SH-SY5Y (cell line): ENCODE data around the gene TPGS1.

Source experiments
- GATA2 ChIP-seq: IDR thresholded peaks from 2 replicates; pipeline ENCODE4 v1.6.1; 2011; ENCODE audit warnings: mild to moderate bottlenecking, low read depth, low read length
- GATA3 ChIP-seq: IDR thresholded peaks from 2 replicates; pipeline ENCODE4 v1.6.1; 2011; ENCODE audit warnings: low read depth, mild to moderate bottlenecking, low read length, moderate library complexity

- TF ChIP-seq GATA2 (no peak), GATA3 (no peak)
Observed at GRCh38 chr19:506404-507285, 652 bp upstream of the TPGS1 start.
